ENCODE measurements around the gene MAST3. TPM values are rescaled to one million over a fixed set of nuclear protein-coding genes. Genes with fewer than 3 reads are reported as not detected.
A peak's percentile ranks its signal among the peaks of the same experiment; 100 is the strongest.

MAST3 gene
- total RNA-seq, 2 experiments from 2014 or later: 17.4 to 20.1 TPM

DNA sequence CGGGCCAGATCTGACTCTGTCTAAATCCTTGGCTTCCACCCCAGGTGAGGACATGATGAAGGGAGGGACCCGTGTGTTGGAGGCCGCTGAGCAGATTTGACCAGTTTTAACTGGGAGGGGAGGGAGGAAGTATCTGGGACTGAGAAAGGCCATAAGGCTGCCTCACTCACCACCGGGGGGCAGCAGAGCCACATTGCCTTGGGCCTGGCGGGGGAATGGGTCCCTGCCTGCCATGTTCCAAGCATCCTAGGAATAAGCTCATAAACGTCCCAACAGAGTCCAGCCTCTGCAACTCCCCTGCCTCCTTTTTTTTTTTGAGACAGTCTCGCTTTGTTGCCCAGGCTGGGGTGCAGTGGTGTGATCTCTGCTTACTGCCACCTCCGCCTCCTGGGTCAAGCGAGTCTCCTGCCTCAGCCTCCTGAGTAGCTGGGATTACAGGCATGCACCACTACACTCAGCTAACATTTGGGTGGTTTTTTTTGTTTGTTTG, 15.5 kb downstream of the MAST3 start:
- intact Hi-C loops (cut with DNase I, micrococcal nuclease): loop anchor here (1.0 to 2.0 kb wide), 4 partner anchors 39 to 139 kb away; no protein-coding TSS in a partner anchor
- DNase-seq: peak; percentile 89
- ChIA-PET CTCF (interaction anchor here (0.6 to 1.0 kb wide), 11 partner anchors 15 to 221 kb away, joined by 3 to 7 read pairs (median 4); partner anchors contain the start of gene PIK3R2), POLR2A (no interaction called here)
- peak; percentile 67 for ATAC-seq
- H3K36me3 Mint-ChIP-seq (ENCODE audit: low read depth): no peaks in the 10 kb centered on the region
- no peak overlapping the region for H3K27ac Mint-ChIP-seq
- no peaks in the 10 kb centered on the region for H3K27me3 Mint-ChIP-seq
- H3K9me3 Mint-ChIP-seq (ENCODE audit: low read depth): no peaks in the 10 kb centered on the region
- no peak overlapping the region for H3K4me3 Mint-ChIP-seq
- H3K4me1 Mint-ChIP-seq: peaks cover 16% of the 10 kb centered on the region

DNA sequence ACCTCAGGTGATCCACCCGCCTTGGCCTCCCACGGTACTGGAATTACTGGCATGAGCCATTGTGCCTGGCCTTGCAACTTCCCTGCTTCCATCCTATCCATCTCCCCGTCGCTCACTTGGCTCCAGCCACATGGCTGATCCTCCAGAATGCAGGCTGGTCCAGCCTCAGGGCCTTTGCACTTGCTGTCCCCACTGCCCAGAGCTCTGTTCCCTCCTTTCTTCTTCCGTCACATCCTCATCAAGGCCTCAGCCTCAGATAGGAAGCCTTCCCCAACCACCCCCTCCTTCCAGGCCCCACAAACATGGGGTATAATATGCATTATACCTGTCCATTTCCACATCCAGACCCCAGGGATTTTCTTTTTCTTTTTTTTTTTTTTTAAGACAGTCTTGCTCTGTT, 16.2 kb downstream of the MAST3 start:
- Mint-ChIP-seq H3K4me3 (no peak overlapping the region), H3K27me3 (no peaks in the 10 kb centered on the region), H3K4me1 (peaks cover 22% of the 10 kb centered on the region), H3K36me3 (ENCODE audit: low read depth) (no peaks in the 10 kb centered on the region), H3K9me3 (ENCODE audit: low read depth) (no peaks in the 10 kb centered on the region), H3K27ac (no peak overlapping the region)
- ChIA-PET CTCF (interaction anchor here (0.9 to 1.0 kb wide), 4 partner anchors 39 to 119 kb away, joined by 3 to 7 read pairs (median 4); partner anchors contain the start of gene PIK3R2), POLR2A (no interaction called here)
- intact Hi-C loops (cut with DNase I, micrococcal nuclease): loop anchor here (1.0 to 2.0 kb wide), 4 partner anchors 38 to 138 kb away; no protein-coding TSS in a partner anchor
- no peak for ATAC-seq
- no peak for DNase-seq

DNA sequence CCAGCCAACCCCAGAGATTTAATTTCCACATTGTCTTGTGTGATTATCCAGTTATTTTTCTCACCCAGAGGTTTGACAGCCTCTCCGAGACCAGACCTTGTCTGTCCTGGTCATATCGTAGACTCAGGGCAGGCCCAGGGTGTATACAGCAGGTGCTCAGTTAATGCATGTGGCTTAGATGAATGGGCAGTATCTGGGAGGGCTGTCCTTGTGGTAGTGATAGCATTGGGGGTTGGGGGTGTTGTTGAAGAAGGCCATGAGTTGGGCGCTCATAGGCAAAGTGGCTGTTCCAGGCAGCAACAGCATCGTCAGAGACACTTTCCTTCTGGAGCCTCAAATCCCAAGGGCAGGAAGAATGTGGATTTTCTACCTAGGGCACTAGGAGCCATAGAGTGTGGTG, 16.9 kb downstream of the MAST3 start:
- no peak for ATAC-seq
- CTCF ChIA-PET: no interaction called here
- DNase-seq: no peak
- no peaks in the 10 kb centered on the region for H3K9me3 Mint-ChIP-seq (ENCODE audit: low read depth)
- intact Hi-C loops (cut with DNase I, micrococcal nuclease): no loop called here
- H3K27ac Mint-ChIP-seq: no peak overlapping the region
- H3K4me1 Mint-ChIP-seq: peaks cover 25% of the 10 kb centered on the region
- H3K27me3 Mint-ChIP-seq: no peaks in the 10 kb centered on the region
- no peak overlapping the region for H3K4me3 Mint-ChIP-seq
- POLR2A ChIA-PET: no interaction called here
- no peaks in the 10 kb centered on the region for H3K36me3 Mint-ChIP-seq (ENCODE audit: low read depth)

GRCh38 chr19:18117364-18117691, 19.8 kb downstream of the MAST3 start:
- Mint-ChIP-seq H3K4me1 (peaks cover 38% of the 10 kb centered on the region), H3K27ac (peak overlapping the region; percentile 73), H3K4me3 (peak overlapping the region; percentile 74), H3K27me3 (no peaks in the 10 kb centered on the region), H3K36me3 (ENCODE audit: low read depth) (peaks cover 3% of the 10 kb centered on the region), H3K9me3 (ENCODE audit: low read depth) (no peaks in the 10 kb centered on the region)
- DNase-seq: peak; percentile 16
- no peak for ATAC-seq
- POLR2A ChIA-PET: no interaction called here
- CTCF ChIA-PET: interaction anchor here (0.6 to 1.3 kb wide), 4 partner anchors 26 to 121 kb away, joined by 3 to 4 read pairs (median 3); no protein-coding TSS in a partner anchor
- intact Hi-C loops (cut with DNase I, micrococcal nuclease): loop anchor here in 1 of 2 experiments (1.0 kb wide), 10 partner anchors 20 to 519 kb away; partner anchors contain the start of genes ELL, LSM4, MAP1S and MAST3

GRCh38 chr19:18117692-18118378, 20.3 kb downstream of the MAST3 start:
- peak; percentile 97 for DNase-seq
- ATAC-seq: peak; percentile 79
- Mint-ChIP-seq H3K36me3 (ENCODE audit: low read depth) (peaks cover 3% of the 10 kb centered on the region), H3K27ac (peak overlapping the region; percentile 84), H3K4me1 (peaks cover 35% of the 10 kb centered on the region), H3K9me3 (ENCODE audit: low read depth) (no peaks in the 10 kb centered on the region), H3K27me3 (no peaks in the 10 kb centered on the region), H3K4me3 (peak overlapping the region; percentile 74)
- intact Hi-C loops (cut with DNase I, micrococcal nuclease): loop anchor here (1.0 to 2.0 kb wide), 13 partner anchors 21 to 518 kb away; partner anchors contain the start of genes PIK3R2 (in 2 of the 2), ELL (in 1 of the 2), LSM4 (in 1 of the 2) and MAP1S (in 1 of the 2)
- ChIA-PET CTCF (interaction anchor here (0.6 to 1.3 kb wide), 6 partner anchors 26 to 121 kb away, joined by 3 to 4 read pairs (median 3); no protein-coding TSS in a partner anchor), POLR2A (no interaction called here)

DNA sequence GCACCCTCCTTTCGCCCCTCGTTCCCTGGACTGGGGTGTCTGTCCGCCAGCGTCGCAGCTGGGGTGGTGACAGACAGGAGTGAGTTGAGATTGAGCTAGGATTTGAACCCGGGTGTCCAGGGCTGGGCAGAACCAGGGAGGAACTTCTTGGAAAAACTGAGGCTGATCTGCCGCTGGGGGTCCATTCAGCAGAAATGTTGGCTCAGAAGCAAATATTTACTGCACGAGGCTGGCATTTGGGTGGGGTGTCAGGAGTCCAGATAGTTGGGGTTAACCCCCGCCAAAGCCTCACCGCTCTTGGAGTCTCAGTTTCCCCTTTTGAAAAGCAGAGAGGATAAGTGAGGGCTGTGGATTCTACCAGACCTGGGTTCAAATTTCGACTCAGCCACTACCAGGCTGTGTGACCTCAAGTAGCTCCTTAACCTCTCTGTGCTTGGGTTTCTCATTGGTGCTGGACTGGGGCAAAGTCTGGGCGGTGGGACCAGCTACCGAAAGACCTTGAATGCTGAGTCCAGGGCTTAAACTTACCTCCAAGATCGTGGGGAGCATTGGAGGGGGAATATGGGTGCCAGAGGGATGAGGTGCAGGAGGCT, 20.9 kb downstream of the MAST3 start:
- Mint-ChIP-seq H3K9me3 (ENCODE audit: low read depth) (no peaks in the 10 kb centered on the region), H3K27ac (peak overlapping the region; percentile 84), H3K36me3 (ENCODE audit: low read depth) (peaks cover 6% of the 10 kb centered on the region), H3K27me3 (no peaks in the 10 kb centered on the region), H3K4me3 (peak overlapping the region; percentile 74), H3K4me1 (peaks cover 34% of the 10 kb centered on the region)
- DNase-seq (peak; percentile 15), ATAC-seq (no peak)
- intact Hi-C loops (cut with DNase I, micrococcal nuclease): loop anchor here (1.0 to 2.0 kb wide), 3 partner anchors 34 to 161 kb away; partner anchors contain the start of gene PIK3R2 (in 1 of the 2)
- ChIA-PET CTCF (interaction anchor here (0.6 to 1.7 kb wide), 8 partner anchors 8 to 180 kb away, joined by 3 to 7 read pairs (median 4); partner anchors contain the start of gene IL12RB1), POLR2A (interaction anchor here (0.5 to 0.9 kb wide), 2 partner anchors 21 to 305 kb away, joined by 3 read pairs; partner anchors contain the start of gene MAST3)

DNA sequence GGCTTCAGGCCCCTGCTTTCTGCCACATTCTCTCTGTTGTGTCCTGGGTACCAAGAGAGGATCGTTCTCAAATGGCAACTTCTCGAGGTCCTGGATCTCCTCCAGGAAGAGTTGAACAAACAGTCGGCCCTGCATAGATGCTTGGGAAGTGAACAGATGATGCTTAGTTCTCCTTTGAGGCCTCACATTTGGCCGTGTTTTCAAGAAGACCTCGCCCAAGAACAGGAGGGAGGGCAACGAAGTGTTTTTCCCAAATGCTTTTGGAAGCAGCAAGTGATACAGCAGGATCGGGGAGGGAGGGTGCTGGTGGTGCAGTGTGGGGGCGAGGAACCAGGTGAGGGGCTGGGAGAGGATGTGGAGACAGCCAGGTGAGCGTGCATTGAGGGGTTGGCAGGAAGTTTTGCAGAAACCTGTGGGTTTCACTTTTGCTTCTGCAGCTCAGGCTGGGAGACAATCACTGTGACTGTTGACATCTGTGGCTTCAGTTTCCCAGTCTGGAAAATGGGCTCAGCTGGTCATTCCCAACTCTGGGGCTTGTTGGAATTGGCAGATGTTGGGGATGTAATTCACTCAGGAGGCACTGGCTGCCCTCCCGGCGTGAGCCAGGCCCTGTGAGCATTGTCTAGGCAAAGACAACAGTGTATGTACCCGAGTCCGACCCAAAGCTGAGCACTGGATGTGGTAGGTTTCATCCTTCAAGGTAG, 21.6 kb downstream of the MAST3 start:
- DNase-seq (peak; percentile 66), ATAC-seq (peak; percentile 63)
- Mint-ChIP-seq H3K27ac (peak overlapping the region; percentile 84), H3K4me1 (peaks cover 34% of the 10 kb centered on the region), H3K4me3 (peak overlapping the region; percentile 74), H3K27me3 (no peaks in the 10 kb centered on the region), H3K36me3 (ENCODE audit: low read depth) (peaks cover 12% of the 10 kb centered on the region), H3K9me3 (ENCODE audit: low read depth) (no peaks in the 10 kb centered on the region)
- intact Hi-C loops (cut with DNase I, micrococcal nuclease): loop anchor here (2.0 kb wide), 2 partner anchors 34 to 118 kb away; partner anchors contain the start of gene PIK3R2 (in 1 of the 2)
- POLR2A ChIA-PET: interaction anchor here (0.9 kb wide), 1 partner anchor 21 kb away, joined by 3 read pairs; the partner anchor contains the start of gene MAST3
- CTCF ChIA-PET: interaction anchor here (0.7 to 2.0 kb wide), 9 partner anchors 8 to 181 kb away, joined by 3 to 8 read pairs (median 4); partner anchors contain the start of gene IL12RB1

- Mint-ChIP-seq H3K36me3 (ENCODE audit: low read depth) (peaks cover 17% of the 10 kb centered on the region), H3K4me1 (peaks cover 34% of the 10 kb centered on the region), H3K27me3 (no peaks in the 10 kb centered on the region), H3K27ac (peak overlapping the region; percentile 84), H3K4me3 (peak overlapping the region; percentile 74), H3K9me3 (ENCODE audit: low read depth) (no peaks in the 10 kb centered on the region)
- DNase-seq (peak; percentile 77), ATAC-seq (peak; percentile 36)
- intact Hi-C loops (cut with DNase I, micrococcal nuclease): loop anchor here (2.0 kb wide), 2 partner anchors 33 to 119 kb away; partner anchors contain the start of gene PIK3R2 (in 1 of the 2)
- POLR2A ChIA-PET: interaction anchor here (0.6 to 0.9 kb wide), 2 partner anchors 22 to 799 kb away, joined by 3 read pairs; partner anchors contain the start of genes COPE and MAST3
- CTCF ChIA-PET: interaction anchor here (0.7 to 2.0 kb wide), 6 partner anchors 9 to 181 kb away, joined by 3 to 8 read pairs (median 5); partner anchors contain the start of gene IL12RB1
These were observed 22.1 kb downstream of the MAST3 start for GRCh38 chr19:18119717-18120105.

GRCh38 chr19:18120127-18120526, 22.5 kb downstream of the MAST3 start:
- ChIA-PET POLR2A (interaction anchor here (0.6 kb wide), 1 partner anchor 799 kb away, joined by 3 read pairs; the partner anchor contains the start of gene COPE), CTCF (interaction anchor here (0.6 to 2.0 kb wide), 4 partner anchors 30 to 128 kb away, joined by 3 to 8 read pairs (median 5); partner anchors contain the start of gene IL12RB1)
- intact Hi-C loops (cut with DNase I, micrococcal nuclease): no loop called here
- Mint-ChIP-seq H3K36me3 (ENCODE audit: low read depth) (peaks cover 18% of the 10 kb centered on the region), H3K27me3 (no peaks in the 10 kb centered on the region), H3K4me3 (peak overlapping the region; percentile 74), H3K4me1 (peaks cover 34% of the 10 kb centered on the region), H3K9me3 (ENCODE audit: low read depth) (no peaks in the 10 kb centered on the region), H3K27ac (peak overlapping the region; percentile 84)
- DNase-seq (no peak), ATAC-seq (no peak)

DNA sequence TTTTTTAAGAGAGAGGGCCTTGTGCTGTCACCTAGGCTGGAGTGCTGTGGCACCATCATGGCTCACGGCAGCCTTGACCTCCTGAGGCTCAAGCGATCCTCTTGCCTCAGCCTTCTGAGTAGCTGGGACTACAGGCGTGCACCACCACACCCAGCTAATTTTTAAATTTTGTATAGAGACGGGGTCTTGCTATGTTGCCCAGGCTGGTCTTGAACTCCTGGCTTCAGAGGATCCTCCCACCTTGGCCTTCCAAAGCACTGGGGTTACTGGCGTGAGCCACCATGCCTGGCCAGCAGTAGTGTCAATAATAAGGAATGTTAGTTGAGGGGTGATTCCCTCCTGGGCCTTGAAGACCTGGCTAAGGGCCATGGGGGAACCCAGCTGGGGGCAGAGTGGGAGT, 23.6 kb downstream of the MAST3 start:
- POLR2A ChIA-PET: no interaction called here
- Mint-ChIP-seq H3K4me1 (peaks cover 34% of the 10 kb centered on the region), H3K27ac (peak overlapping the region; percentile 31), H3K9me3 (ENCODE audit: low read depth) (no peaks in the 10 kb centered on the region), H3K27me3 (no peaks in the 10 kb centered on the region), H3K36me3 (ENCODE audit: low read depth) (peaks cover 23% of the 10 kb centered on the region), H3K4me3 (no peak overlapping the region)
- DNase-seq (no peak), ATAC-seq (no peak)
- CTCF ChIA-PET: interaction anchor here (2.0 kb wide), 1 partner anchor 31 kb away, joined by 8 read pairs; no protein-coding TSS in a partner anchor
- intact Hi-C loops (cut with DNase I, micrococcal nuclease): no loop called here
